NCI-H2196 (cell line): Measurements from ENCODE around the gene SECTM1.
A peak's percentile ranks its signal among the peaks of the same experiment; 100 is the strongest.

Source experiments
- DNase-seq: peaks from one replicate; lab custom pipeline; 2025; ENCODE audit not compliant: unreplicated experiment; lab: John Stamatoyannopoulos, UW

SECTM1 gene

GRCh38 chr17:82301916-82302567 lies 31.5 kb downstream of the SECTM1 start:
- DNase-seq, result no peak

- DNase-seq, result no peak
Measured at GRCh38 chr17:82301300-82301915, 32.2 kb downstream of the SECTM1 start.

- peak; percentile 56 for DNase-seq
Measured at GRCh38 chr17:82300707-82301270, 32.8 kb downstream of the SECTM1 start.

- no peak for DNase-seq
Measured at GRCh38 chr17:82300228-82300627, 33.3 kb downstream of the SECTM1 start.

GRCh38 chr17:82299452-82299851 lies 34.1 kb downstream of the SECTM1 start:
- no peak for DNase-seq

GRCh38 chr17:82298538-82299421 lies 34.8 kb downstream of the SECTM1 start:
- DNase-seq, result no peak

GRCh38 chr17:82297714-82298537 lies 35.6 kb downstream of the SECTM1 start:
- DNase-seq, result peak; percentile 97

- peak; percentile 89 for DNase-seq
Measured at GRCh38 chr17:82297280-82297713, 36.3 kb downstream of the SECTM1 start.

GRCh38 chr17:82296511-82297279 lies 36.9 kb downstream of the SECTM1 start:
- peak; percentile 45 for DNase-seq

GRCh38 chr17:82295472-82295814 lies 38.1 kb downstream of the SECTM1 start:
- DNase-seq, result no peak

- DNase-seq, result no peak
Measured at GRCh38 chr17:82294064-82294773, 39.3 kb downstream of the SECTM1 start.

GRCh38 chr17:82292251-82293154 lies 41.1 kb downstream of the SECTM1 start:
- DNase-seq, result peak; percentile 100

GRCh38 chr17:82291582-82292250 lies 41.9 kb downstream of the SECTM1 start:
- DNase-seq, result no peak

GRCh38 chr17:82287868-82288801 lies 45.4 kb downstream of the SECTM1 start:
- peak; percentile 95 for DNase-seq

- DNase-seq, result no peak
Measured at GRCh38 chr17:82287013-82287867, 46.3 kb downstream of the SECTM1 start.

GRCh38 chr17:82285141-82285540 lies 48.4 kb downstream of the SECTM1 start:
- no peak for DNase-seq
